ENCODE data around the gene ELMO1.

Gene ELMO1

DNA sequence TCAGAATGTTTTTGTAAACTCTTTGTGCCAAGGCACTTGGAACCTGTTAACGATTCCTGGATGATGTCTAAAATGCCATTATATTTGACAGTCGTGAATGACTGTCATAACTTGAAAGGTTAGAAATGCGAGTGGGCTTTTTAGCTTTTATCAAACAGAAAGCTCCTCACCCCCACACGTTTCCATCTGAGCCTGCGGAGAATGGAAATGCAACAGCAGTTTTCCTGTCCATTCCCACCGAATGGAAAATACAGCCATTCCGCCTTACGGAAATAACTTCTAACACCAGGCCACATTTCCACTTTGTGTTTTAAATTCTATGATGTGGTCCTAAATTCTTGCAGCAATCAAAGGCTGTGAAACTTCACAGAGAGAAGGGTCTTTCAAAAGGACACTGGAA lies 83.8 kb downstream of the ELMO1 start:
- DNase-seq = no peak

DNA sequence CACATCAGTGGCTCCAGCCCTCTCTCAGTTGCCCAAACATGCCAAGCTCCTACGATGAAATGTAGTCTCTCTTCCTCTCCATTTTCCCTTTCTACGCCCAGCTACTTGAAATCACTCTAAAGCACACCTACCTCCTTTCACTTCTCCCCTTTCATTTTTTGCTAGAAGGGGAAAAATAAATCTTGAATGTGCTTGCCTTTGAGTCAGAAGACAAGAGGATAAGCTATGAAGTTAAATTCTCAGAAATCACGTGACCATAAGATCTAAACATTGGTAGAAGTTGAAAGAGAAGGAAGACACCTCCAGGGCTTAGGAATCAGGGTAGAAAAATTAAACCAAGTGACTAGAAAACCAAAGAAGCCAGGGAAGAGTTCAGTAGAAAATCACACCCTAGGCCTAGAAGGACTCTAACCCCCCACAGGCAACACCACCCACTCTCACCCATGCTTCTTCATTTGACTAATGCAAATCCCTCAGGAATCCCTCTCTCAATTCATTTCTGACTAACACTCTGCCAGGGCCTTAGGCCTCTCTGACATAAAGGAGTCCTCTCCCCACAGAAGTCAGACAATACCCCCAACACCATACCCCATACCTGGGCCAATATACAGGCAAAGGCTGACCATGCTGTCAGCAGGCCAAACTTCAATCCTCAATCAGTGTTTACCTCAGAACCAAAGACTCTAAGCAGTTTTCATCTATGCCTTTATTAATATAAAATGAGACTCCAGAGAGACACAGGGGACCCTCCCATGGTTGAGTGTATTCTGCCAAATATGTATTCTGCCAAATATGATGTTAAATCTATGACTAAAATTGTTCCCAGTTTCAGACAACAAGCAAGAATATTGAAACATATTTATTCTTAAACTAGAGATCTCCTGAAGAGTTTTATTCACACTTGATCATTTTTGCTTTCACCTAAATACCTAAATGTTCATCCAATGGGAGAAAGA lies 84.8 kb downstream of the ELMO1 start:
- no peak for DNase-seq

DNA sequence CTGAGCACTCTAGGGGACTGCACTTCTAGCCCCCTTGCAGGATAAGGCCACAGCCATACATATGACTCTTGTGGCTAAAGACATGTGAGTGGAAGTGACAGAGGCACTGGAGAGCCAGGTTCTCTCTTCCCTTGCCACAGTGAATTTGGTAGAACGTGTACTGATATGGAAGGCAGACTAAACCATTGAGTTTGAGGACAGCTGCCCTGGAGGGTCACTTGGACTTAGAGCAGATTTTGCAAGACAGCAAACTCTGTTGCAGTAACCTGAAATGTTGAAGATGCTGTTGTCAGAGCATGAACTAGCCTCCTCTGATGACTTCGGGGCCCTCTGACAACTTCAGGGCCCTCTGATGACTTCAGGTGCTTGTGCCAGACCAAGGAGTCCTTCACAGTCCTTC lies 85.9 kb downstream of the ELMO1 start:
- DNase-seq = no peak

DNA sequence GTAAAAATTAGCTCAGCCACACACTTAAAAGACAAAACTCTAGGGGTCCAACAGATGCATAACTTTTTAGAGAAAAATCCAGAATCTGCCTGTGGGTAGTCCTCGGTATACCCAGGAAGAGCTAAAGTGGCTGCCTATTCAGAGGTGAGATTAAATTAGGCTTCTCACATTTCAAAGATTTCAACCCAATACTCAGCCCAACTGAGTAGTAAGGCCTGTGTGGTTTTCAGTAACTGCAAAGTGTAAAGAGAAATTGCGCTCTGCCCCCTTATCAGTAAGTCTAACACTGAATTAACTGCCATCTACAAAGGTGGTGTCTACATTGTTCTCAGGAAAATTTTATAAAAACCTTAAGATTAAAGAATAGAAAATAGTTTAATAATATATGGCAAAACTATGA lies 88.2 kb downstream of the ELMO1 start:
- no peak for DNase-seq

DNA sequence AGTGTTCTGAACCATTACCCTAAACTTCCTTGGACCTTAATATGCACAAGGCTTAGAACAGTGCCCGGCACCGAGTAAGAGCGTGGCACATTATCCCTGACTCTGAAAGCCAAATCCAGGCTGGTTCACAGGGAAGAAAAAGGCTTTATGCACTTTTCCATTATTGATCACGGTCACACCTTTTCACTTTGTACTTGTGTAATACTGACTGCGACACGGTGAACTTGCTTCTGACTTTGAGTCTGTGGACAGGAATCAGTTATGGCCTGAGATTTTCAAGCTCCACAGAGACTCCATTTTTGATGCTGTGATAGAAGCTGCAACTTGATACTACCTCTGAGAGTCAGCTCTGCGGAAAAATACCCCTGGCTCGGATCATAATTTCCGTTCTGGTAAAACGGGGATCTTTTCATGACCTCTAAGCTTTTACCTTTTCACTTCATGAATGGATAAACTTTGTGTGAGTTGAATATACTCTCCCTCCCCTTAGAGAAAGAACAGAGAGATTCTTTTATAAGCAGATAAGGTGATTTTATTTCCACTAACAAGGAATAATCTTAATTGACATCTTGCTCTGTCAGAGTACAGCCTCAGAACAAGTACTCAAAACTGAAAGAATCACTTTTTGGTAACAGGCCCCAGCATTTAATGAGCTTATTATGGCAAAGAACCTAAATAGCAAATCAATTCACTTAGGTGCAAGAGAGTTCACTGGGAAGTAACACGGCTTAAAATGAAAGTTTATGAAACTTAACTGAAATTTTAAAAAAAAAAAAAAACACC lies 88.8 kb downstream of the ELMO1 start:
- no peak for DNase-seq

DNA sequence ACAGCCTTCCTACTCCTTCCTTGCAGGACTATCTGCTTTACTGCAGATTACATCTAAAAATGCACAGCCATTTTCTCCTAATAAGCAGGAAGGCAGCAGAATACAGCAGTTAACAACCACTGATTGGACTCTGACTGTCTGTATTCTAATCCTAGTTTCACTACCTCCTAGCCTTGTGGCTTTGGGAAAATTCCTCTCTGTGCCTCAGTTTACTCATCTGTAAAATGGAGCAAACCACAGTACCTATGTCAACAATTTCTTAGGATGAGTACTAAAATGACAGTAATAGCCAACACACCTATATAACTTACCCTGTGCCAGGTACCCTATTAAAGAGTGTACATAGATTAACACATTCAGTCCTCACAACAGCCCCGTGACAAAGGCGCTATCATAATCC lies 89.5 kb downstream of the ELMO1 start:
- no peak for DNase-seq

DNA sequence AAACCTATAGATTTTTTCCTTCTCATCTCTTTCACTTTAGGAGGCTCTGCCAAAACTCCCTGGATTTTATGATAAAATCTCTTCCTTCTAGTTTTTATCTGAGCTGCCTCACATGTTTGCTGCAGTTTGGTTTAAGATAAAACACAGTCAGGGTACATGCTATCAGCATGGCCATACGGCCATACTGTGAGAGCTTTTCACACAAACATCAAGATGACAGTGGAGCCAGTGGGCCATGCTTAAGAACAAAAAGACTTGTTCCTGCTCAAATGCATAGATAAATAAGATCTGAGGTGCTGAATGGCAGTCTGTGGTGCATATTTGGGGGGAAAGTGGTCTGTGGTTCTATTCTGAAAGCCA lies 91.0 kb downstream of the ELMO1 start:
- DNase-seq = no peak

DNA sequence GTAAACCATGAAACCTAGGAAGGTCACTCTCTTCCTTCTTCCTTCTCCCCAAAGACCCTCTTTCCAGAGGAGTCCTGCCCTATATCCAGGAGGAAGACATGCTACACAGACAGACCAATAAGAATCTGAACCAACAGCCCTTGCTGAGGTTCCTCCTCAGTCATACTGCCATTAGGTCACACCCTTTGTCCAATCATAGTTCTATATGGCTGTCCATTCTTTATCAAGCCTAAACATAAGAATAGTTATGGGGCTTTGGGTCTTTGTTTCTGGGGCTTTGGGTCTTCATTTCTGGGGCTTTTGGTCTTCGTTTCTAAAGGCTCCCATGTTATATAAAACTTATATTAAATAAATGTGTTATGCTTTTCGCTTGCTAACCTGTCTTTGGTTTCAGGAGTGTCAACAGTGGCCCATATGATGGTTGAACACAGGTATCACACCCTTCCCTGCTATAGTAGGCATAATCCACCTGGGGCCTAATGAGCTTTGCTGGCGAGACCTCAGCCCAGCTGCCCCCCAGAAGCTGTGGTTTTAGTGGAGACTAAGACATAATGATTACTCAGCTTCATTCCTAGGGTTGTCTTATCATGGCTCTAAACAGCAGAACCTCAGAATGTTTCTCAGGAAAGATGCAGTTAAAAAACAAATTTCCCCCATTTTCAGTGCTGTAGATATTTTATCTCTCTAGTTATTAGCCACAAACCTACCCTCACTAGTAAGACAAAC lies 91.6 kb downstream of the ELMO1 start:
- DNase-seq = no peak

DNA sequence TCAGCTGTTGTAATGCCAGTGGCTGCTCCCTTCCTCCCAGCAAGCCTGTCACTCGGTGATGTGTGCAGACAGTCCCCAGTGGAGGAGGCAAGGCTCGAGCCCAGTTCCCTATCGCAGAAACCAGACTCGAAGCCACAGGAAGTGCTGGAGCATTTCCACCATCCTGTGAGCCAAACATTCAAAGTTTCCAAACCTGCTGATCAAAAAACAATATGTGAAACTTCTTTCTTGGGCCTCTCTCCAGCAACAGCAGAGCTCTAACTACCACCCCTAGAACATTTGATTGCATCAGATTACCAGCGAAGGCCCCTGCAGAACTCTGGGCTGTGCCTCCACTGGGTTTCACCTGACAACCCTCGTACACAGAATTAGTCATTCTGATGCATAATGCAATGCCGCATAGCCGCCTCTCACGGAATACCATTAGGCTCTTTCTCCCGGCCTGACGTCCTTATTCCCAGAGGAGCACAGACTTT lies 94.0 kb downstream of the ELMO1 start:
- peak in 1 of 4 experiments; percentile 26 for DNase-seq

DNA sequence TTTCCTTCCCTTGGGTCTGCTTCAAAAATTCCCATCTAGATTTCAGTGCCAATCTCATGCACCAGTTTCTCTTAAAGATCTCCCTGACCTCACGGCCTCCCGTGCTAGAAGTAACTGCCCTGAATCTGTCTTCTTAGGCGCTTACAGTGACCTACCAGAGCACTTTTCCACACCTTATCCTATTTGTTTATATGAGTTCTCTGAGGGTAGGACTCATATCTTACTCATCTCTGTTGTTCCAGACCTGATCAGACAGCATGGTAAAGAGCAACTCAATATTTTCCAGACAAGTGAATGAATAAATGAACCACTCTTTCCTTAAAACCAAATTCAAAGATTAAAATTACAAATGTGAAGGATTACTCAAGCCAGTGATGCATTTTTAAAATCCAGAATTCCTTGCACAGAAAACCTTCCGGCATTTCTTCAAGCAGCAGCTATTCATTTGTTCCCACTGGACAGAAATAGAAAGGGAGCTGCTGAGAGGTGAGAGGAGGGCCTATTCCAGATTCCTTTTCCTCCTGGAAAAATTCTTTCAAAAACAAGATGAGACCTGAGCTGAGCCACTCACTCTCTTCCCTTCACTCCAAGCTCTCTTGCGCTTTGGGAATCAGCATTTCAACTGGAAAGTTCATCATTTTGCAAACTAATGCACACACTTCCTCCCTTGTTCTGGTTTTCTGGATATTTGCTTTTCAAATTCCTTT lies 94.6 kb downstream of the ELMO1 start:
- no peak for DNase-seq

DNA sequence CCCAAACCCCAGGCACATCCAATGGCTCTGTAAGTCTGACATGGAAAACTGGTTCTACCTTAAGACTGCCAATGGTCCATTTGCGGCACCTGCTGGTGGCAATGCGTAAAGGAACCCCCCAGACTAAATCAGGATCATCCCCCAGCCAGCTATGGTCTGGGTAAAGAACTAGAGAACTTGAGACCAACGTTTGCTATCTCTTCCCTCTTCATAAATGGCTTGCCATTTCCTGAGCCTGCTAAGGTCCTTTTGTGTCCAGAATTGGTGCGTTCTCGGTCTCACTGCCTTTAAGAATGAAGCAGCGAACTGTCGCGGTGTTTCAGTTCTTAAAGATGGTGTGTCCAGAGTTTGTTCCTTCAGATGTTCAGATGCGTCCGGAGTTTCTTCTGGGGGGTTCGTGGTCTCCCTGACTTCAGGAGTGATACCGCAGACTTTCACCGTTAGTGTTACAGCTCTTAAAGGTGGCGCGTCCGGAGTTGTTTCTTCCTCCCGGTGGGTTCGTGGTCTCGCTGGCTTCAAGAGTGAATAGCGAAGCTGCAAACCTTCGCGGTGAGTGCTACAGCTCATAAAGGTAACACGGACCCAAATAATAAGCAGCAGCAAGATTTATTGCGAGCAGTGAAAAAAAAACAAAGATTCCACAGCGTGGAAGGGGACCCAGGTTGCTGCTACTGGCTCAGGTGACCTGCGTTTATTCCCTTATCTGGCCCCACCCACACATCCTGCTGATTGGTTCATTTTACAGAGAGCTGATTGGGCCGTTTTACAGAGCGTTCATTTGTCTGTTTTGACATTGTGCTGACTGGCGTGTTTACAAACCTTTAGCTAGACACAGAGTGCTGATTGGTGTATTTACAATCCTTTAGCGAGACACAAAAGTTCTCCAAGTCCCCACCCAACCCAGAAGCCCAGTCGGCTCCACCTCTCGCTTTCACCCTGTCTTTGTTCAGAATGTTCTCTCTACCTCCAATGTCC lies 95.4 kb downstream of the ELMO1 start:
- DNase-seq = peak; percentile 25 to 46 (median 36)

DNA sequence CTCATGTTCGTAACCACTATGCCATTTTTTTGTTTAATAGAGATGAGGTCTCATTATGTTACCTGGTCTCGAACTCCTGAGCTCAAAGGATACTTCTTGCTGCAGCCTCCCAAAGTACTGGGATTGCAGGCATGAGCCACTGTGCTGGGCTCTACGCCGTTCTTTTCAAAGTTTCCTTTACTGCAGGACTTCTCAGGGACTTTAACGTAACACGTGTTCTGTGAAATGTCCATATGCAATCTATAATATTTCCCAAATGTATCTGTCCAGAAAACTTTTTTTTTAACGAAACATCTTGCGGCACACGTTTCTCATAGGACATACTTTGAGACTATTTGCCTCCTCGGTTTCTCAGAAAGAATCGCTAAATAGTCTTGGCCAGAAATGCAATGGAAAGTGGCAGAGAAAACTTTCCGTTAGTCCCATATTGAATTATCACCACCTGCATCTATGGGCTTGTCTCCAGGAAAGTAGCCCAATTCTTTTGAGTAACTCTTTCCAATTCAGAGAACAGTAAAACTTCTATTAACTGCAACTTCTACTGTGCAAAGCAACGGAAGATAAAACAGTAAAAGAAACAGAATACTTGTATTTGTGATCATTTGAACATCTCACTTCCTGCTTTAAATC lies 96.3 kb downstream of the ELMO1 start:
- DNase-seq = no peak

DNA sequence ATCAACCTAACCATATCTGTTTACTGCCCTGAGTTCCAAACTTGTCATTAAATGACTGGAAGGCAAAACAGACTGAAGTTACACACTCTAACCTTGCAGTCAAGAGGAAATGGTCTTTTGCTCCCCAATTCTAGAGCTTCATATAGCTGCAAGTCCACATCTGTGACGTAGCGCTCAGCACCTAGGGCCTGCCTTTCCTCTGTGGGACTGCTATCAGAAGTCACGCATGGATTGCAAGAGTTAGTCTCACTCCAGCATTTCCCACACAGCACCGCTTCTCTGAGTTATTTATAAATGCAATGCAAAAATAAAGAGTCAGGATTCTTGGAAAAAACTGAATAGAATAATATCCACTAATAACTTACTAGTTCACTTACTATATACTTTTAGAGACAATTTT lies 96.9 kb downstream of the ELMO1 start:
- no peak for DNase-seq

DNA sequence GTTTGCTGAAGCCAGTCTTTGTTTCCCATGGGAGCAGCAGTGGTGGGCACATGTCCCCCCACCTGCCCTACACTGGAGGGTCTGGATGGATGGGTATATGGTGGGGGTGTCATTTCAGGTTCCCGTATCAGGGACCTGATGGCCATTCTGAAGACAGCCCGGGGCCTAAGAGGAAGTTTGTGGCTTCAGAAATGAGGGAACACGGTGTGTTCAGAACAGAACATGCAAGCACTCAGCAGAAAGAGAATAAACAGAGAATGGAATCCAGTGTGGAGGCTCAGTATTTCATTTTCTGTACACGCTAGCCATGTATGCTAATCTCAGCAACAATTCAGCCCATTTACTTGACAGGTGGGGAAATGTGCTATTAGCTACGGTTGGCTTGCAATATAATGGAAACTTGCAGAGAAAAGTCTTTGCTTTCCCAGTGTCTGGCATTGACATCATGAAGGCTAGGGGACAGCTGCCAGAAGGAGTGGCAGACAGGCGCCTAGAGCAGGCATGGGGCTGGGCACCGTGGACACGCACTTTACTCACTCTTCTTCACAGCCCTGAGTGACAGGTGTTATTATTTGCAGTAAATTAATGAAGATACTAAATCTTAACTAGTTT lies 98.6 kb downstream of the ELMO1 start:
- DNase-seq = no peak

DNA sequence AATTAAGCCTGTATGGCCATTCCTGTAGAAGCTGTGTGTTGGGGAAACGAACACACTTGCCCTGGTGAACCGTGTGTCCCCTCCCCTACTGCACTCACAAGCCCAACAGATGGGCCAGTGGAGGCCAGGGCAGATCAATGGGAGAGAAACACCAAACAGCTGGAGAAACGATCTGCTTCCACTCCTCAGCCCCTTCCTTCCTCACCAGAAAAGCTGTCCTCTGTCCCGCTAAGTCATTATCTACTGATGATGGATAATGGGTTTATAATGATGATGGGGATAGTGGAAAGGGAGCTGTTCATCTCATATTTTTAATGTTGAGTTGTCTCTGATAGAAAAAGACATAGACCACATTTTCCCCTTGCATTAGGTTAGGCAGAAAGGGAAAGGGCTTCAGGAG lies 99.7 kb downstream of the ELMO1 start:
- DNase-seq = no peak

DNA sequence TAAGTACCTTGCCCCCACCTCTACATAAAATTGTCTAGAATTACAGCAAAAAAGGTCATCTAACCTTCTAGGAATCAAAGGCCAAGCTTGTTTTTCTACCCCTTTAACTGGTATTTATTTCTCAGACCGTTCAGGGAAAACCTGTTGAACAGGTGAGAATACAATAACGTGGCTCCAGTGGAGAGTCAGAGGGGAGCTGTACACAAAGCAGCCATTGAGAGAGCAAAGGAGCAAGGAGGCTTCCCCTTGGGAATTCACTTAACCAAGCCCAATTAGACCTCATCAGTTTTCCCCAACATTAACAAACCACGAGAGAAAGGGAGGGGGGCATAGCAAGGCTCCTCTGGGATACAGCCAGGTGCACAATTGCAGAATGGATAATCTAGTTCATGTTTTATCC lies 101.9 kb downstream of the ELMO1 start:
- no peak for DNase-seq

DNA sequence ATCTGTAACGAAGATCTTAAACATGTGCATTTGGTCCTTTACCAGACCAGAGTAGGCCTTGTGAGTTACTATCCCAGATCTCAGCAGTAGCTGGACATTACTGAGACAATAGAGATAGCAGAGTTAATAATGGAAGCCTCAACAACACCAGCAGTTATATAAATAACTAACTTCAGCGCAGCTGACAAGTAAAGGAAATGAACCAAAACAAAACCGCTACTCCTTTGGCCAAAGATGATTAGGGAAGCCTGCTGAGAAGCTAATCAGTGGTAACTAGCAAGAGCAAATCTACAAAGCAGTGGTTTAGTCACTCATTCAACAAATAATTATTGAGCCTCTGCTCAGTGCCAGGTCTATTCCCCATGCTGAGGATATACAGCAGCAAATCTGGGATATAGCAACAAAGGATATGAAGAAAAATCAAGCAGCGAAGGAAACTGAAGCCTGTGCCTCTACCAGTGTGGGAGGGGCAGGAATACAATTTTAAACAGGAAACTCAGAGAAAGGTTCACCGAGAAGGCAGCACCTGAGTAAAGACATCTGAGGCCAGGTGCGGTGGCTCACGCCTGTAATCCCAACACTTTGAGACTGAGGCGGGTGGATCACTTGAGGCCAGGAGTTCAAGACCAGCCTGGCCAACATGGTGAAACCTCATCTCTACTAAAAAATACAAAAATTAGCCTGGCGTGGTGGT lies 103.6 kb downstream of the ELMO1 start:
- no peak for DNase-seq

DNA sequence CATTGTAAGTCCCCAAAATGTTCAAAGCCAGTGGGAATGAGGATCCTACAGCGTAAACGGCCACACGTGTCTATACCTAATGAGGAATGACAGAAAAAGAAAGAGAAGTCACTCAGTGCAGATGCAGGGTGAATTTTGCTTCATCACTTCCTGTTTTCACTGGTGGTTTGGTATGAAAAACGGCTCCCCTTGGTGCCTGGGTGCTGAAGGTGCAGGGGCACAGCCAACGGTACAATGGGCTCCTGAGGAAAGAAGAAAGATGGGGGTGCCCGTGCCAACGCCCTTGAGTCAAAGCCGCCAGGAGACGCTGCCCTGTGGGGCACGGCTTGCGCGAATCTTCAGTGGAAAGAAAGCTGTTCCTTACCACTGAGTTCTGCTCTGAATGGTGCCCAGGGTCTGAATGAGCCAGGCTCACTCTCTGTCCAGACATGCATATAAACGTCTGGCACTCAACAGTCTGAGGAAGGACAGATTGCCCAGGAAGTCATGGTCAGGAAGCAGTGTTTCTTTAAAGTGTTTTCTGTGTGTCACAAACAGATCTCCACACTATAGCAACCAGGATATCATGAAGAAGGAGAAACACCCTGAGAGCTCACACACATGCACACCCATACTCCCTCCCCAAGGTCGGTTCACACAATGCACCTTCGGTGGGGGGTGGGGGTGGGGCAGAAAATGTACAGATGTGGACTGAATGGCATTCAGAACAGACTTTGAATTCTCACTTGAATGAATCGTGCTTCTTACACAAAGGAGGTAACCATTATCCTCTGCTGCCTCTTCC lies 105.8 kb downstream of the ELMO1 start:
- peak; percentile 25 to 47 (median 40) for DNase-seq

DNA sequence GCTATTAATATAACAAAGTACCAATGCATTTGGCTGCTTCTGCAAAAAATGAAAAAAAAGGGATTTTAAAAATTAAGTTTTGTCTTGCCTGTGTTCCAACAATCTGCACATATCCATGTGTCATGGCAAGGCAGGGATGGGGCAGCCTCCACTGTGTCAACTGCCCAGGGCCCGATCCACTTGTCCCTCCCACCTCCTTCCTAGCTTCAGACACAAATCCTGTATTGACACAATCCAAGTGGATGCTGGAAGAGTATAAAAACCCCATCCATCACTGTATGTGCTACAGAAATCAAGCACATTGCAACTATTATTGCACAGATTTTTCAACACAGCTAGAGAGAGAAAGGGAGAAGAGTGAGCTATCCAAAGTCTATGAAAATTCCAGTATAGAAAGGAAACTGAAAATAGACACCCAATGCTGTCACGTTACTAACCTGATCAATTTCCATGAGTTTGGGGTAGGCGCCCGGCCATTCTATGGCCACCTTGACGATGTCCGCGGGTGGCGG lies 106.4 kb downstream of the ELMO1 start:
- DNase-seq = no peak
